ENCODE results near the gene NOXO1. TPM values are rescaled to one million over a fixed set of nuclear protein-coding genes. Genes with fewer than 3 reads are reported as not detected.

Gene NOXO1
- total and polyA plus RNA-seq, 2 donors (not counting 3 experiments of a cell fraction or from before 2014, with no cell fraction given) = 0.37 to 0.60 TPM

GRCh38 chr16:1932050-1933028, 48.9 kb downstream of the NOXO1 start:
- CTCF ChIA-PET = interaction anchor here (0.5 to 0.6 kb wide), 3 partner anchors 21 to 68 kb away, joined by 3 read pairs; no protein-coding TSS in a partner anchor
- Histone ChIP-seq H3K79me2 (ENCODE audit: control insufficient read depth, insufficient read depth, low read length) (no peaks in the 10 kb centered on the region), H3K27me3 (ENCODE audit: control insufficient read depth in 2 of 2, insufficient read depth in 2 of 2, low read length in 2 of 2) (no peaks in the 10 kb centered on the region), H3K4me2 (ENCODE audit: insufficient read depth, low read length) (no peak overlapping the region), H3K9ac (replicated peaks; ENCODE audit: extremely low read depth, insufficient read depth, low read length) (no peak overlapping the region), H3K9me1 (replicated peaks; ENCODE audit: control insufficient read depth, extremely low read depth, insufficient read depth, low read length) (no peaks in the 10 kb centered on the region), H3K36me3 (ENCODE audit: control insufficient read depth in 2 of 2, extremely low read depth in 1 of 2, insufficient read depth in 2 of 2, low read length in 2 of 2) (no peaks in the 10 kb centered on the region), H3K4me3 (replicated peaks in 1 of 3; ENCODE audit: insufficient read depth in 1 of 3, low read depth in 1 of 3, low read length in 3 of 3) (no peak overlapping the region), H3K27ac (ENCODE audit: insufficient read depth, low read depth, low read length) (no peak overlapping the region), H4K20me1 (replicated peaks; ENCODE audit: control insufficient read depth, extremely low read depth, insufficient read depth, low read length) (no peaks in the 10 kb centered on the region), H2AFZ (ENCODE audit: low read depth, low read length) (no peak overlapping the region), H3K9me3 (replicated peaks; ENCODE audit: control insufficient read depth, insufficient read depth, low read length) (no peaks in the 10 kb centered on the region), H3K4me1 (ENCODE audit: control insufficient read depth, extremely low read depth, insufficient read depth, low read length) (no peaks in the 10 kb centered on the region)
- dilution Hi-C loops (cut with MboI; ENCODE audit: extremely low pct_ligation_motif_present, low sequenced_read_pairs) (no loop called here), intact Hi-C loops (cut with micrococcal nuclease) (no loop called here)
- BruUV-seq (replicated peaks) = no TSS peak
- POLR2A ChIA-PET = no interaction called here
- FAIRE-seq = no peak
- no peak for DNase-seq (ENCODE audit: low read depth, low spot score)
- TF ChIP-seq POLR2A (IDR thresholded peaks at IDR 0.05; ENCODE audit: low read depth, low read length) = no peak
- TF ChIP-seq MAX (IDR thresholded peaks at IDR 0.05; ENCODE audit: insufficient read depth, insufficient read length) = no peak
- no peak for TF ChIP-seq CTCF (IDR thresholded peaks at IDR 0.05; ENCODE audit: extremely low read depth in 1 of 2, insufficient read depth in 1 of 2, low read depth in 1 of 2, low read length in 2 of 2)
- no peak for TF ChIP-seq GATA2 (IDR thresholded peaks at IDR 0.05; ENCODE audit: insufficient read depth, insufficient read length, low read depth, low read length)
- no peak for TF ChIP-seq JUN (IDR thresholded peaks at IDR 0.05; ENCODE audit: borderline replicate concordance, insufficient read depth, insufficient read length, low read depth)
- TF ChIP-seq FOS (IDR thresholded peaks at IDR 0.05; ENCODE audit: borderline replicate concordance, insufficient read depth, low read length) = no peak

Measured in endothelial cell of umbilical vein (primary cell).